ENCODE data around the gene LSM2.
"Not testable (repeated sequence)": the region's sequence is repeated elsewhere in the genome, so short reads cannot be mapped to it uniquely, and the experiment has no call there.

LSM2 gene

GRCh38 chr6:31806470-31807272, at the start of gene LSM2:
Gene LSM2, minus strand, starts transcription at chr6:31806966. Its CDS starts 209 bp downstream, at chr6:31806757.
- DNase-seq = peak; percentile 95

GRCh38 chr6:31851980-31852718, 45.4 kb upstream of the LSM2 start:
- DNase-seq = not testable (repeated sequence)

- no peak for DNase-seq
These were observed 44.7 kb upstream of the LSM2 start for GRCh38 chr6:31851485-31851832.

- no peak for DNase-seq
These were observed 44.2 kb upstream of the LSM2 start for GRCh38 chr6:31850765-31851484.

- DNase-seq = no peak
These were observed 40.7 kb upstream of the LSM2 start for GRCh38 chr6:31847276-31847978.

GRCh38 chr6:31844507-31844906, 37.7 kb upstream of the LSM2 start:
- DNase-seq = no peak

GRCh38 chr6:31842053-31842452, 35.3 kb upstream of the LSM2 start:
- no peak for DNase-seq

- not testable (repeated sequence) for DNase-seq
These were observed 33.0 kb upstream of the LSM2 start for GRCh38 chr6:31839779-31840126.

GRCh38 chr6:31838968-31839367, 32.2 kb upstream of the LSM2 start:
- no peak for DNase-seq

- DNase-seq = not testable (repeated sequence)
These were observed 31.4 kb upstream of the LSM2 start for GRCh38 chr6:31838114-31838553.

- no peak for DNase-seq
These were observed 30.8 kb upstream of the LSM2 start for GRCh38 chr6:31837369-31838113.

GRCh38 chr6:31836474-31837368, 30.0 kb upstream of the LSM2 start:
- DNase-seq = no peak

GRCh38 chr6:31836047-31836473, 29.3 kb upstream of the LSM2 start:
- no peak for DNase-seq

GRCh38 chr6:31834367-31835250, 27.8 kb upstream of the LSM2 start:
- peak; percentile 73 for DNase-seq

GRCh38 chr6:31831350-31832215, 24.8 kb upstream of the LSM2 start:
- no peak for DNase-seq

- DNase-seq = no peak
These were observed 24.1 kb upstream of the LSM2 start for GRCh38 chr6:31830886-31831335.

GRCh38 chr6:31829633-31830283, 23.0 kb upstream of the LSM2 start:
- no peak for DNase-seq
